Right lobe of liver (tissue), 6 donors: Measurements from ENCODE around the gene LCE2A. TPM values are rescaled to one million over a fixed set of nuclear protein-coding genes. Genes with fewer than 3 reads are reported as not detected.
"Not testable (repeated sequence)": the region's sequence is repeated elsewhere in the genome, so short reads cannot be mapped to it uniquely, and the experiment has no call there.

Experiments used
- ATAC-seq, 4 donors: fragments of 200-7000 bp; cut with Tn5 transposase; one replicate each; pipeline ENCODE4 v1.9.1; 2020; ENCODE audit warnings: mild to moderate bottlenecking in 4 of 4, moderate library complexity in 4 of 4
- DNase-seq, 3 donors: peaks; one replicate each; pipeline ENCODE4 v3.0.0-alpha.2; 2020
- H3K27ac ChIP-seq, 3 donors: fragments of 200-600 bp; one replicate each; pipeline ENCODE4 v1.8.0; 2022
- H3K27me3 ChIP-seq, 2 donors: fragments of 200-600 bp; one replicate each; pipeline ENCODE4 v1.8.0; 2022
- H3K36me3 ChIP-seq, 4 donors: fragments of 200-600 bp; sonication (generic) in 1 of 4; one replicate each; pipeline versions ENCODE4 v1.5.1 to v1.8.0; 2017 to 2022; ENCODE audit warnings: control low read depth in 1 of 4
- H3K4me1 ChIP-seq, 4 donors: fragments of 200-600 bp; sonication (generic) in 1 of 4; one replicate each; pipeline versions ENCODE4 v1.5.1 to v1.8.0; 2017 to 2022; ENCODE audit warnings: control low read depth in 1 of 4
- H3K4me3 ChIP-seq, 3 donors: fragments of 200-600 bp; one replicate each; pipeline ENCODE4 v1.8.0; 2022
- H3K9me3 ChIP-seq, 4 donors: fragments of 200-600 bp; sonication (generic) in 1 of 4; one replicate each; pipeline versions ENCODE4 v1.5.1 to v1.8.0; 2017 to 2022; ENCODE audit warnings: control low read depth in 1 of 4
- CTCF ChIP-seq, 4 donors: fragments of 200-600 bp in 3 of 4; fragments of 450-650 bp in 1 of 4; IDR thresholded peaks; one replicate each; pipeline versions ENCODE4 v1.5.1 to v1.8.0; 2016 to 2022; ENCODE audit warnings: antibody characterized with exemption in 4 of 4, mild to moderate bottlenecking in 2 of 4
- POLR2A ChIP-seq: fragments of 450-650 bp; IDR thresholded peaks from one replicate; pipeline ENCODE4 v1.6.1; 2017; ENCODE audit warnings: antibody characterized with exemption, mild to moderate bottlenecking
- WGBS: methylation state at CpG from one replicate; pipeline ENCODE4 v1.1.6; 2018; ENCODE audit warnings: low coverage, low lambda C conversion rate; ENCODE audit not compliant: insufficient coverage; ENCODE audit errors: missing lambda C conversion rate; 5-methylcytosine and 5-hydroxymethylcytosine counted together
- intact Hi-C, 2 donors: fragments of 100-400 bp; cut with DNase I; formaldehyde crosslinking; loops; one replicate each; pipeline versions ENCODE4 v1.11.2 to v1.14.1; 2022
- total RNA-seq, 6 experiments: library from RNA; depleted of rRNA in 2 of 6; stranded (reverse); fragments of >200 nt in 2 of 6; fragmentation: NEBNext Ultra II Directional in 3 of 6; extraction: Animal tissue kit (Norgen Biotek cat#: 25700) in 3 of 6; gene quantifications; one replicate each; pipeline versions ENCODE4 v1.1.0 to v1.2.4, GENCODE V29; 2016 to 2023
- donor health status: DM: no; HTN: yes; CAD: no.
- donor health status: DM: no; HTN: no; CAD: no.
- donor health status: DM: no; HTN: no; CAD: no.
- donor health status: DM: no; HTN: yes; CAD: no.
- donor health status: DM: no; HTN: yes; CAD: no.

LCE2A gene
- total RNA-seq, 6 experiments from 2014 or later, result not detected

- WGBS, result 50% methylated on average over 2 of the region's 6 CpGs
- intact Hi-C loops, result no loop called here
- H3K4me3 ChIP-seq, result no peak overlapping the region
- TF ChIP-seq CTCF (IDR thresholded peaks at IDR 0.05) (no peak), POLR2A (no peak)
- no peaks in the 10 kb centered on the region for H3K4me1 ChIP-seq
- no peak for DNase-seq
- H3K27me3 ChIP-seq, result no peaks in the 10 kb centered on the region
- no peaks in the 10 kb centered on the region for H3K9me3 ChIP-seq
- H3K36me3 ChIP-seq, result no peaks in the 10 kb centered on the region
- no peak for ATAC-seq
- no peak overlapping the region for H3K27ac ChIP-seq
Measured at GRCh38 chr1:152679459-152679858, 18.7 kb upstream of the LCE2A start.

DNA sequence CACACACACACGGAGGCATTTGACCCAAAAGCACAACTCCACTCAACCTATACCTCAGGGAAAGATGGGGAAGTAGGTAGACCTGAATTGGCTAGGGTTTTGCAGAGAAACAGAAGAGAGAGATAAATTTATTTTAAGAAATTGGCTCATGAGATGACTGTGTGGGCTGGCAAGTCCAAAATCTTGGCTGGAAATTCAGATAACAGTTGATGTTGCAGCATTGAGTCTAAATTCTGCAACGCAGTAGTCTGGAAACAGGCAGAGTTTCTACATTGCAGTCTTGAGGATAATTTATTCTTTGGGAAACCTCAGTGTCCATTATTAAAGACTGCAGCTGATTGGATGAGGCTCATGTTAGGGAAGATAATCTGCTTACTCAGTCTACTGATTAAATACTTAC lies 16.5 kb upstream of the LCE2A start:
- no peak overlapping the region for H3K4me3 ChIP-seq
- intact Hi-C loops, result no loop called here
- no peak overlapping the region for H3K27ac ChIP-seq
- WGBS, result 24% methylated on average over 2 of the region's 2 CpGs
- no peaks in the 10 kb centered on the region for H3K9me3 ChIP-seq
- no peaks in the 10 kb centered on the region for H3K27me3 ChIP-seq
- DNase-seq (no peak), ATAC-seq (no peak)
- no peaks in the 10 kb centered on the region for H3K36me3 ChIP-seq
- TF ChIP-seq CTCF (IDR thresholded peaks at IDR 0.05) (no peak), POLR2A (no peak)
- H3K4me1 ChIP-seq, result no peaks in the 10 kb centered on the region

DNA sequence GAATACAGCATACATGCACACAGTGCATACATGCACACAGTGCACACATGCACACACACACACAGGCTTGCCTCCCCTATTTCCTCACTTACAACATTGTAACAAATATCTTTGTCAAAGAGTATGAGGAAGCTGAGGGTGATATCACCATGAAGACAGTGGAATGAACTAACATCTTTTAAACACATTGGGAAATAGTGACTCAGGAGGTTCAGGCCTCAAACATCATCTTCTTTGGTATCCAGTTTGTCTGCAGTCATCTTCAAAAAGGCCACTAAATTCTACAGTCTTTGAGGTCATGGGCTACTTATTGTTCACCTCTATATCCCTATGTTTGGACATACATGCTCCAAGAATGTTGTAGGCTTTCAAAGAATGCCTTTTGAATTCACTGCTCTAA lies 14.3 kb upstream of the LCE2A start:
- Histone ChIP-seq H3K9me3 (no peaks in the 10 kb centered on the region), H3K36me3 (no peaks in the 10 kb centered on the region), H3K27me3 (no peaks in the 10 kb centered on the region), H3K4me3 (no peak overlapping the region), H3K4me1 (no peaks in the 10 kb centered on the region), H3K27ac (no peak overlapping the region)
- TF ChIP-seq POLR2A (no peak), CTCF (IDR thresholded peaks at IDR 0.05) (no peak)
- intact Hi-C loops, result no loop called here
- no peak for DNase-seq
- ATAC-seq, result no peak

DNA sequence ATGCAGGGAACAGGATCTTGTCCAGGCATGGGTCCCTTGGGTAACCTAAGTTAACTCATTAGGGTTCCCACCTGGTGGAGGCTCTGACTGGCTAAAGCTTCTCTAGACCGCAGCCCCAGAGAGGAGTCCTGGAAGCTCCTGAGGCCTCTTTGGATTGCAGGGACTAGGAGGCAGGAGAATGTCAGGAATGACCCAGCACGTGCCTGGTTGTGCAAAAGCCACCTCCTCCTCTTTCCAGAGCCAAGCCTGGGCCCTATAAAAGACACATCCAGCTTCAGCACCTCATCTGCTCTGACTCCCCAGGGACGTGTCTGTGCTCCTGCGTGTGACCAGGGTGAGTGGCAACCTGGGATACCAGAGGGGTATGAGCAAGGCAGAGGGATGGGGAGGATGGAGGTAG lies 12.3 kb upstream of the LCE2A start, which contains the start of gene LCE2B:
Gene LCE2B, plus strand, starts transcription at position 301 of the 400 bp plus-strand sequence. CDS start 721 bp downstream, outside the sequence.
- ATAC-seq, intact Hi-C loops, DNase-seq, H3K27ac ChIP-seq, H3K4me1 ChIP-seq, H3K36me3 ChIP-seq, H3K27me3 ChIP-seq, H3K4me3 ChIP-seq, H3K9me3 ChIP-seq: not testable (repeated sequence)
- WGBS, result 50% methylated on average over 2 of the region's 4 CpGs

- 61% methylated on average over 4 of the region's 4 CpGs for WGBS
- DNase-seq (no peak), ATAC-seq (no peak)
- Histone ChIP-seq H3K4me1 (no peaks in the 10 kb centered on the region), H3K36me3 (no peaks in the 10 kb centered on the region), H3K9me3 (no peaks in the 10 kb centered on the region), H3K27me3 (no peaks in the 10 kb centered on the region), H3K27ac (no peak overlapping the region), H3K4me3 (no peak overlapping the region)
- intact Hi-C loops, result no loop called here
- no peak for TF ChIP-seq POLR2A
- no peak for TF ChIP-seq CTCF (IDR thresholded peaks at IDR 0.05)
Measured at GRCh38 chr1:152699746-152700145, 1.6 kb downstream of the LCE2A start.
